Motor neuron (in vitro differentiated cells): ENCODE results near the gene EXOSC9. TPM values are rescaled to one million over a fixed set of nuclear protein-coding genes. Genes with fewer than 3 reads are reported as not detected.

Experiments used
- ATAC-seq, 8 experiments: fragments of 200-7000 bp; cut with Tn5 transposase; replicated peaks in 6 of 8; 2 replicates each; pipeline ENCODE4 v1.8.0; 2021; ENCODE audit warnings: mild to moderate bottlenecking in 8 of 8, moderate library complexity in 8 of 8
- H3K27ac ChIP-seq, 2 donors: fragments of 250-450 bp; sonication (Bioruptor Pico); 2 replicates each; pipeline ENCODE4 v1.9.0; 2021; ENCODE audit warnings: antibody characterized with exemption in 2 of 2, mild to moderate bottlenecking in 2 of 2, moderate library complexity in 1 of 2
- H3K4me1 ChIP-seq, 2 donors: fragments of 250-450 bp; sonication (Bioruptor Pico); replicated peaks in 1 of 2; 2 replicates each; pipeline ENCODE4 v1.6.1; 2021; ENCODE audit warnings: antibody characterized with exemption in 2 of 2, mild to moderate bottlenecking in 2 of 2, moderate library complexity in 1 of 2
- H3K4me3 ChIP-seq, 5 donors: fragments of 250-450 bp; sonication (Bioruptor Pico); 2 replicates each; pipeline ENCODE4 v1.9.0; 2021; ENCODE audit warnings: antibody characterized with exemption in 5 of 5, mild to moderate bottlenecking in 5 of 5, moderate library complexity in 4 of 5
- WGBS, 10 experiments: fragments of 450-650 bp; shearing (Covaris generic); methylation state at CpG; one replicate each; pipeline ENCODE4 v1.0.0; 2022; 5-methylcytosine and 5-hydroxymethylcytosine counted together
- in situ Hi-C, 9 experiments: fragments of 400-800 bp; cut with MboI; loops; one replicate each; pipeline ENCODE4 v1.15.0; 2021; ENCODE audit warnings: low sequenced_read_pairs in 9 of 9, low pct_unique_long_range_greater_than_20kb in 2 of 9; ENCODE audit not compliant: unreplicated experiment in 9 of 9
- total RNA-seq, 8 experiments: library from RNA; unstranded; fragments of 300-600 nt; gene quantifications; 2 replicates each; pipeline versions ENCODE4 v1.2.3 to v1.2.4, GENCODE V29; 2022

Gene EXOSC9
- total RNA-seq, 8 experiments from 2014 or later: 15.5 to 48.8 (median 24.8) TPM

DNA sequence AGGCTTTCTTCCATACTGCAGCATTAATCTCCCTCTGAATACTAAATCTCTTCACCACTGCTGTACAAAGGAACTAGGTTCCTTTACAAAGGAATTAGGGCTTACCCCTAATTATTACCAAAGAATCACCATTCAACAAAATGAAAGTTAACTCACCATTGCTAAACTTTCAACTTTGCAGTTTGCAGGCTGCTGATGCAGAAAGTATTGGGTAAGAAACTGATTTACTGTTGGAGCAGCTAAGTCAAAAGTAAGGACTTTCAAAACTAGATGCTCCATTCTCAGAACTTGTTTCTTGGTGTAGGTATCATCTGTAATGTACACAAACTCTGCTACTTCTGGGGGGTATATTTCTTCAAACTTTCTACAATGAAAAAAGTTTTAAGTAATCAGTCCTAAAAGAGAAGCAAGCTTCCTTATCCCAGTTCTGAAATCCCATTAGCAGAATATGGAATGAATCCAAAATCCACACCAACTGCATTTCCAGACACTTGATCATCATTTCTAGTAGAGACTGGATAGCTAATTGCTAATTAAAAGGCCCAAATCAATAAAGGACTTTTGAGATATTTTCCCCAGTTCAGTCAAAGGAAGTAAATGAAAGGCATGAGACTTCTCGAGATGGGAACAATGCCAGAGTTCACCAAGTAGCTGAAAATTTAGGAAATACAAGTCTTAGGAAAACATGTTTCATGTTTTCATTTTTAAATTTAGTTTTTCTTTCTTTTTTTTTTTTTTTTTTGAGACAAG is 18.3 kb downstream of the EXOSC9 start:
- ATAC-seq: no peak

GRCh38 chr4:121822047-121822446 is 20.9 kb downstream of the EXOSC9 start:
- 43 to 80% (median 60%) methylated on average over 1 of the region's 1 CpG; no CpG with 5 or more reads in 5 of the 10 experiments for WGBS, 10 experiments
- no peak overlapping the region for H3K27ac ChIP-seq
- no peak for ATAC-seq
- in situ Hi-C loops: no loop called here
- peak overlapping the region in 1 of 5 donors; percentile 55 for H3K4me3 ChIP-seq
- H3K4me1 ChIP-seq: no peaks in the 10 kb centered on the region

More for the DNA sequence above, 18.3 kb downstream of the EXOSC9 start:
- Histone ChIP-seq H3K4me1 (no peaks in the 10 kb centered on the region), H3K27ac (no peak overlapping the region), H3K4me3 (no peak overlapping the region)
- 0 to 100% (median 67%) methylated on average over 1 of the region's 1 CpG; no CpG with 5 or more reads in 3 of the 10 experiments for WGBS, 10 experiments
- in situ Hi-C loops: no loop called here

GRCh38 chr4:121822796-121823504 is 21.8 kb downstream of the EXOSC9 start:
- in situ Hi-C loops: no loop called here
- H3K4me3 ChIP-seq: peak overlapping the region; percentile 38 to 55 (median 48)
- ATAC-seq: peak in 6 of 8 experiments; percentile 2 to 36 (median 8)
- 0 to 10% (median 0%) methylated on average over 1 to 25 of the region's 30 CpGs; no CpG with 5 or more reads in 1 of the 10 experiments for WGBS, 10 experiments
- H3K27ac ChIP-seq: peak overlapping the region in 1 of 2 donors; percentile 28
- no peaks in the 10 kb centered on the region for H3K4me1 ChIP-seq

GRCh38 chr4:121823505-121824170 is 22.5 kb downstream of the EXOSC9 start, which contains the start of gene CCNA2:
TSS of gene CCNA2 (minus strand) at chr4:121823883. CDS start at chr4:121823628, 255 bp downstream.
- peak within 1 kb of the TSS in 1 of 2 donors; percentile 28 for H3K27ac ChIP-seq
- 0 to 3% (median 2%) methylated on average over 4 to 17 of the region's 63 CpGs; no CpG with 5 or more reads in 5 of the 10 experiments for WGBS, 10 experiments
- no peaks in the 10 kb centered on the region for H3K4me1 ChIP-seq
- H3K4me3 ChIP-seq: peak within 1 kb of the TSS; percentile 38 to 55 (median 48)
- peak; percentile 95 to 99 (median 98) for ATAC-seq
- in situ Hi-C loops: no loop called here

- 0 to 50% (median 6%) methylated on average over 2 to 8 of the region's 8 CpGs for WGBS, 10 experiments
- H3K4me3 ChIP-seq: peak overlapping the region; percentile 38 to 55 (median 48)
- no peak overlapping the region for H3K27ac ChIP-seq
- peak in 4 of 8 experiments; percentile 2 to 13 (median 8) for ATAC-seq
- in situ Hi-C loops: no loop called here
- no peaks in the 10 kb centered on the region for H3K4me1 ChIP-seq
Measured at GRCh38 chr4:121824171-121824527, 23.0 kb downstream of the EXOSC9 start.

DNA sequence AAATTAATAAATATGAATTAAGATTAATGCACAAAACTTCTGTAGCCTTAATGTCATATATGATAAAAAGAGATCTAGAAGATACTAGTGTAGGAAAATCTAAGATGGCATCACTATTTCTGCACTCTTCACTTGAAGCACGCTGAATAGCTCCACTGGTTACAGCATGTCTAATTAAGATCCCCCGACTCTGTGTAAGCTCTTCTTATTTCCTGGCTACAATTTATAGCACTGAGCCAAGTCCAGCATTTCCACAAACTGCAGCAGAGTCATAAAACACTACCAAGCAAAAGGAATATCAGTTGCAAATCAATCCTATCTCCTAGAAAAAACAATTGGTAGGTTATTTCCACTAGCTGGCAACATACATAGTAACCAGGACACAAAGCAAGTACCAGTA is 23.8 kb downstream of the EXOSC9 start:
- 0 to 88% (median 60%) methylated on average over 1 to 2 of the region's 2 CpGs; no CpG with 5 or more reads in 1 of the 10 experiments for WGBS, 10 experiments
- H3K4me3 ChIP-seq: no peak overlapping the region
- H3K27ac ChIP-seq: no peak overlapping the region

GRCh38 chr4:121827853-121828252 is 26.7 kb downstream of the EXOSC9 start:
- H3K4me1 ChIP-seq: no peaks in the 10 kb centered on the region
- H3K27ac ChIP-seq: no peak overlapping the region

More for the DNA sequence above, 23.8 kb downstream of the EXOSC9 start:
- no peaks in the 10 kb centered on the region for H3K4me1 ChIP-seq
- no peak for ATAC-seq
- in situ Hi-C loops: no loop called here

DNA sequence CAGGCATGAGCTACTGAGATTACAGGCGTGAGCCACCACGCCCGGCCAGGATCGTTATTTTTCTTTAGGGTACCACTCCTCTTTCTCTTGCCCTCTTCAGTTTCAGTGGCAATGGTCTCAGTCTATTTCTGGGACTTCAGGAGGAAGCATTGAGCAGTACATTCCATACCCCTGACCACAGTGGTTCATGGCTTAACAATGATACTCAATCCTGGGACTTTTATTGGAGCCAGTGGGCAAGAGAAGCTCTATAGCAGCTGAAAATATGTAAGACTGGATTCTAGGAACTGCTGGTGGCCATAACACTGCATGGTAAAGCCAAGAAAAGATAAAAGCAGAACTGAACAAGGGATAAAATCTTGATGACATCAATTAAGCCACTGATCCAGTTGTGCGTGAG is 28.4 kb downstream of the EXOSC9 start:
- no peak for ATAC-seq
- H3K4me1 ChIP-seq: no peaks in the 10 kb centered on the region
- no peak overlapping the region for H3K4me3 ChIP-seq
- in situ Hi-C loops: no loop called here
- 33 to 100% (median 84%) methylated on average over 1 to 5 of the region's 5 CpGs; no CpG with 5 or more reads in 1 of the 10 experiments for WGBS, 10 experiments
- no peak overlapping the region for H3K27ac ChIP-seq

More at GRCh38 chr4:121827853-121828252, 26.7 kb downstream of the EXOSC9 start:
- 40 to 100% (median 100%) methylated on average over 1 of the region's 1 CpG; no CpG with 5 or more reads in 4 of the 10 experiments for WGBS, 10 experiments
- in situ Hi-C loops: no loop called here
- no peak overlapping the region for H3K4me3 ChIP-seq
- no peak for ATAC-seq

DNA sequence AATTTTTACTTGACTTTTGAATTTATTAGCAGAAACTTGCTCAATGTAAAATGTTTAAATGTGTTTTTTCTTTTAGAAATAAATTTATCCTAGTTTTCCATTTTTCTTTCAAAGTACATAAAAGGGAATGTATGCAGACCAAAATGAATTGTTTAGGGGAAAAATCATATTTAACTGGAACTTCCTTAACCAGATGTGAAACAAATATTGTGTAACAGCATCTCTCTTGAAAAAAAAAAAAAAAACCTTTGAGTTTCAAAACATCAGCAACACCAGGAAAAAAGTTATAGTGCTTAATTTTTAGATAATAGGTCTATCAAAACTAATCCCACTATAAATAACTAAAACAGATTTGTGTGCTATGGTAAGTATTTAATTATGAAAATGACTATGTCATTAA is 37.0 kb downstream of the EXOSC9 start:
- in situ Hi-C loops: no loop called here
- Histone ChIP-seq H3K27ac (no peak overlapping the region), H3K4me3 (no peak overlapping the region), H3K4me1 (no peaks in the 10 kb centered on the region)
- no peak for ATAC-seq

DNA sequence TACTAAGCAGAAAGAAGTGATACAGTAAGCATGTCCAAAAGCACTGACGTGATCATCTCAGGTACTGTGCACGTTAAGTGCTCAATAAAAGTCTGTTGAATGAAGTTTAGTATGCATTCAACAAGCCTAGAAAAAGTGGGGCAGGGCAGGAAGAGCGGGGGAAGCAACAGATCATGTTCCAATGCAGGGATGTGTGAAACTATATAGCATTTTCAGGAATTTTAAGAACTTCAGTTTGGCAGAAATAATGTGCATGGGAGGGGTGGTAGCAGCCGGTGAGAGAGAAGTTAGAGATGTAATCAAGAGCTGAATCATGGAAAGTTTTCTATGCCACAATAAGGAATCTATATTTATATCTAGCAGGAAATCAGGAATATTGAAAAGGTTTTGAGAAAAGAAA is 41.7 kb downstream of the EXOSC9 start:
- no peak overlapping the region for H3K27ac ChIP-seq
- no peaks in the 10 kb centered on the region for H3K4me1 ChIP-seq
- H3K4me3 ChIP-seq: no peak overlapping the region
- 70 to 100% (median 89%) methylated on average over 2 to 4 of the region's 4 CpGs; no CpG with 5 or more reads in 2 of the 10 experiments for WGBS, 10 experiments
- in situ Hi-C loops: no loop called here
- ATAC-seq: no peak

DNA sequence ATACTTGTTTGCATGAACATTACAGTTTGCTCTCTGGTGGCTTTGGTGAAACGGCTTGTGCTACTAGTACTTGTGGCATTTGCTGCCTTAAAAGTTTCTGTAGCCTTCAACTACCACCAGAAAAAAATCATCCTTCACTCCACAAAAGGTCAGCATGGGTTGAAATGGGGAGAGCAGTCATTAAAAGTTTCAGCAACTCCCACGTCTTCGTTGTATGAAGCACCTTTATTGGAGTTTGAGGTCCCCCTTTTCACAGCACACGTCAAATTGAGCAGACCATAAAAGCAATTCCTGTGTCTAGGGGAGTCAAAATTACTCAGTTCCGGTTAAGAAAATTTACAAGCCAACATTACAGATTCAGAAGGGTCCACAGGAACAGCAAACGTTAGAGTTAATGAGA is 45.5 kb downstream of the EXOSC9 start:
- no peak for ATAC-seq
- H3K4me1 ChIP-seq: no peaks in the 10 kb centered on the region
- no peak overlapping the region for H3K27ac ChIP-seq
- in situ Hi-C loops: no loop called here
- no peak overlapping the region for H3K4me3 ChIP-seq
- 20 to 100% (median 84%) methylated on average over 1 to 6 of the region's 6 CpGs; no CpG with 5 or more reads in 2 of the 10 experiments for WGBS, 10 experiments

GRCh38 chr4:121851354-121851753 is 50.2 kb downstream of the EXOSC9 start:
- Histone ChIP-seq H3K4me3 (no peak overlapping the region), H3K4me1 (no peaks in the 10 kb centered on the region), H3K27ac (no peak overlapping the region)
- ATAC-seq: no peak
- in situ Hi-C loops: no loop called here
- 83 to 100% (median 100%) methylated on average over 1 of the region's 1 CpG; no CpG with 5 or more reads in 4 of the 10 experiments for WGBS, 10 experiments

DNA sequence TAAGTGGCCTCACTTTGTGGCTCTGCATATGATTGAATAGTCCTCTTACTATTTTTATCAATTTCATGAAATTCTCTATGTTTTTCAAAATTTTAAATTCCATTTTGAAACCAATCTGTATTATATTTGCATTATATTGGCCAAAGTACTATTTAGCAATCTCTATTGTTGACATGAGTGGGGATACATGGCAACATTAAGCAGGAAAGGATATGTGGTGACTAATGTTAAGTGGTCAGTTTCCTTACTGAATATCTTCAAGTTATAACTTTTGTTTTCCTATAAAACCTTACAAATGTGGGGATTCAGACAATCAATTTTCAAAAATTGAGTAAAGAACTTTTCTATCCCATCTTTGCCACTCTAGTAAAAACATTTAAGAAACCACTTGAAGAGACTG is 59.0 kb downstream of the EXOSC9 start:
- Histone ChIP-seq H3K4me3 (no peak overlapping the region), H3K27ac (no peak overlapping the region), H3K4me1 (peaks cover 6 to 10% of the 10 kb centered on the region in 2 donors)
- no peak for ATAC-seq
- in situ Hi-C loops: no loop called here
